WTC11 (cell line): ENCODE results near the gene NOTO. TPM values are rescaled to one million over a fixed set of nuclear protein-coding genes. Genes with fewer than 3 reads are reported as not detected.
A peak's percentile ranks its signal among the peaks of the same experiment; 100 is the strongest.

Experiments used
- ATAC-seq: fragments of 200-7000 bp; cut with Tn5 transposase; 2 replicates; pipeline ENCODE4 v1.10.0; 2021; ENCODE audit warnings: mild to moderate bottlenecking, moderate library complexity
- CTCF ChIA-PET: fragments of 300-600 bp; sonication (Branson Sonifier 250); formaldehyde crosslinking; loops from one replicate; lab custom pipeline; 2021; ENCODE audit warnings: antibody characterized with exemption; lab: Charles Lee
- POLR2A ChIA-PET: fragments of 350-600 bp; sonication (Branson Sonifier 250); formaldehyde crosslinking; loops from one replicate; lab custom pipeline; 2021; ENCODE audit warnings: antibody characterized with exemption; lab: Charles Lee
- DNase-seq: peaks from one replicate; pipeline ENCODE4 v3.0.0; 2021; ENCODE audit warnings: low spot score
- H3K27ac Mint-ChIP-seq: 2 replicates; pipeline ENCODE4 v1.8.0; 2021; ENCODE audit warnings: mixed read lengths
- H3K27me3 Mint-ChIP-seq: 2 replicates; pipeline ENCODE4 v1.8.0; 2021; ENCODE audit warnings: low read depth, mild to moderate bottlenecking, moderate library complexity, mixed read lengths
- H3K36me3 Mint-ChIP-seq: 2 replicates; pipeline ENCODE4 v1.8.0; 2021; ENCODE audit warnings: mixed read lengths
- H3K4me1 Mint-ChIP-seq: 2 replicates; pipeline ENCODE4 v1.8.0; 2022; ENCODE audit warnings: mixed read lengths
- H3K4me3 Mint-ChIP-seq: 2 replicates; pipeline ENCODE4 v1.8.0; 2021; ENCODE audit warnings: mild to moderate bottlenecking, moderate library complexity, mixed read lengths
- H3K9me3 Mint-ChIP-seq: 2 replicates; pipeline ENCODE4 v1.8.0; 2021; ENCODE audit warnings: mixed read lengths
- AR ChIP-seq: fragments of 250-450 bp; sonication (Bioruptor Pico); IDR thresholded peaks from 2 replicates; pipeline ENCODE4 v1.9.0; 2021; ENCODE audit warnings: mild to moderate bottlenecking
- ATF1 ChIP-seq: sonication (generic); formaldehyde crosslinking; IDR thresholded peaks from 2 replicates; pipeline ENCODE4 v1.8.1; 2023; ENCODE audit warnings: mild to moderate bottlenecking, moderate library complexity, missing genetic modification reagents
- CREB1 ChIP-seq: sonication (generic); formaldehyde crosslinking; IDR thresholded peaks from 2 replicates; pipeline ENCODE4 v1.8.0; 2023; ENCODE audit warnings: mild to moderate bottlenecking, missing genetic modification reagents
- CTCF ChIP-seq: fragments of 200-600 bp; IDR thresholded peaks from 2 replicates; pipeline ENCODE4 v1.8.0; 2022; ENCODE audit warnings: antibody characterized with exemption
- MAX ChIP-seq: sonication (generic); formaldehyde crosslinking; IDR thresholded peaks from 2 replicates; pipeline ENCODE4 v1.8.0; 2022; ENCODE audit warnings: mild to moderate bottlenecking, missing genetic modification reagents
- MXD4 ChIP-seq: fragments of 250-450 bp; sonication (Bioruptor Pico); IDR thresholded peaks from 2 replicates; pipeline ENCODE4 v1.8.0; 2021; ENCODE audit warnings: mild to moderate bottlenecking, moderate library complexity, borderline replicate concordance
- NR1H2 ChIP-seq: sonication (generic); formaldehyde crosslinking; IDR thresholded peaks from 2 replicates; pipeline ENCODE4 v1.9.0; 2021; ENCODE audit warnings: mild to moderate bottlenecking, moderate library complexity, missing genetic modification reagents
- PRRX2 ChIP-seq: fragments of 250-450 bp; sonication (Bioruptor Pico); IDR thresholded peaks from 2 replicates; pipeline ENCODE4 v1.8.0; 2021; ENCODE audit warnings: mild to moderate bottlenecking
- USF1 ChIP-seq: sonication (generic); formaldehyde crosslinking; IDR thresholded peaks from 2 replicates; pipeline ENCODE4 v1.8.0; 2022; ENCODE audit warnings: mild to moderate bottlenecking, missing genetic modification reagents
- ZBTB21 ChIP-seq: sonication (generic); formaldehyde crosslinking; IDR thresholded peaks from 2 replicates; pipeline ENCODE4 v1.8.1; 2023; ENCODE audit warnings: mild to moderate bottlenecking, missing genetic modification reagents, borderline replicate concordance
- ZNF416 ChIP-seq: fragments of 250-450 bp; sonication (Bioruptor Pico); IDR thresholded peaks from 2 replicates; pipeline ENCODE4 v1.9.0; 2021; ENCODE audit warnings: mild to moderate bottlenecking, inconsistent platforms
- ZNF425 ChIP-seq: fragments of 250-450 bp; sonication (Bioruptor Pico); conservative IDR thresholded peaks from 2 replicates; pipeline ENCODE4 v1.9.0; 2021; ENCODE audit warnings: mild to moderate bottlenecking
- total RNA-seq: library from RNA; stranded (reverse); gene quantifications from 3 replicates; pipeline ENCODE4 v1.2.3, GENCODE V29; 2021

The NOTO gene
- total RNA-seq, 1 experiment from 2014 or later, result 0.15 TPM

- TF ChIP-seq CTCF, result no peak
- TF ChIP-seq ZNF416 (CRISPR knock-in tag), result no peak
- TF ChIP-seq CREB1 (CRISPR knock-in tag), result no peak
- TF ChIP-seq ZBTB21 (CRISPR knock-in tag), result no peak
Observed at GRCh38 chr2:73252238-73253027, 50.1 kb downstream of the NOTO start (continued).

- TF ChIP-seq USF1 (CRISPR knock-in tag) (no peak), MXD4 (CRISPR knock-in tag) (no peak), AR (CRISPR knock-in tag) (no peak), ATF1 (CRISPR knock-in tag) (no peak), MAX (CRISPR knock-in tag) (no peak)
- POLR2A ChIA-PET, result interaction anchor here (1.4 kb wide), 1 partner anchor 15 kb away, joined by 5 read pairs; no protein-coding TSS in a partner anchor
- Mint-ChIP-seq H3K27me3 (no peaks in the 10 kb centered on the region), H3K4me1 (peaks cover 6% of the 10 kb centered on the region; the same call in 1 of the 2 replicates), H3K4me3 (no peak overlapping the region), H3K9me3 (no peaks in the 10 kb centered on the region), H3K36me3 (peaks cover 48% of the 10 kb centered on the region), H3K27ac (no peak overlapping the region)
- DNase-seq, result no peak
- no peak for ATAC-seq
- CTCF ChIA-PET, result interaction anchor here (1.1 kb wide), 1 partner anchor 15 kb away, joined by 4 read pairs; no protein-coding TSS in a partner anchor
Observed at GRCh38 chr2:73253400-73253799, 51.0 kb downstream of the NOTO start.

- ATAC-seq (peak; percentile 9; the same call in 1 of the 2 replicates), DNase-seq (no peak)
- no peak for TF ChIP-seq PRRX2 (CRISPR knock-in tag)
- TF ChIP-seq NR1H2 (CRISPR knock-in tag), result no peak
- no peak for TF ChIP-seq ZNF425 (CRISPR knock-in tag)
- no peak overlapping the region for H3K27ac Mint-ChIP-seq
- no peak overlapping the region for H3K4me3 Mint-ChIP-seq
- H3K4me1 Mint-ChIP-seq, result peaks cover 6% of the 10 kb centered on the region; the same call in 1 of the 2 replicates
- H3K9me3 Mint-ChIP-seq, result no peaks in the 10 kb centered on the region
- POLR2A ChIA-PET, result interaction anchor here (1.4 kb wide), 1 partner anchor 15 kb away, joined by 5 read pairs; no protein-coding TSS in a partner anchor
- no peaks in the 10 kb centered on the region for H3K27me3 Mint-ChIP-seq
- peaks cover 44% of the 10 kb centered on the region for H3K36me3 Mint-ChIP-seq
- CTCF ChIA-PET, result interaction anchor here (1.0 to 1.1 kb wide), 2 partner anchors 15 to 40 kb away, joined by 4 read pairs; partner anchors contain the start of gene EGR4
Observed at GRCh38 chr2:73253901-73254300, 51.5 kb downstream of the NOTO start.
